ENCODE data around the gene PRM2.

GRCh38 chr16:11292076-11292748, 15.9 kb upstream of the PRM2 start:
- TF ChIP-seq CTCF (IDR thresholded peaks at IDR 0.05) (no peak), POLR2A (IDR thresholded peaks at IDR 0.05) (no peak), POLR2AphosphoS5 (IDR thresholded peaks at IDR 0.05) (no peak)

Data from prostate gland (tissue), 2 donors.